Testis (tissue), 3 donors: ENCODE data around the gene RAD23A. TPM values are rescaled to one million over a fixed set of nuclear protein-coding genes. Genes with fewer than 3 reads are reported as not detected.
A peak's percentile ranks its signal among the peaks of the same experiment; 100 is the strongest.

Experiments
- DNase-seq: peaks from one replicate; pipeline ENCODE4 v3.0.0-alpha.2; 2019
- H3K27ac ChIP-seq, 2 donors: fragments of 200-600 bp; sonication (generic); one replicate each; pipeline ENCODE4 v1.5.1; 2019
- H3K27me3 ChIP-seq: fragments of 200-600 bp; sonication (generic); one replicate; pipeline ENCODE4 v1.5.1; 2019
- H3K36me3 ChIP-seq: fragments of 200-600 bp; sonication (generic); one replicate; pipeline ENCODE4 v1.5.1; 2017; ENCODE audit warnings: low read depth; ENCODE audit errors: missing control alignments
- H3K4me1 ChIP-seq: fragments of 200-600 bp; sonication (generic); one replicate; pipeline ENCODE4 v1.5.1; 2019
- H3K4me3 ChIP-seq, 2 donors: fragments of 200-600 bp; sonication (generic); one replicate each; pipeline ENCODE4 v1.5.1; 2017 to 2019
- H3K9me3 ChIP-seq: fragments of 200-600 bp; sonication (generic); one replicate; pipeline ENCODE4 v1.5.1; 2017
- CTCF ChIP-seq, 3 experiments: fragments of 450-650 bp in 2 of 3; fragments of 200-600 bp in 1 of 3; sonication (generic) in 1 of 3; IDR thresholded peaks; one replicate each; pipeline ENCODE4 v1.5.1; 2016 to 2019; ENCODE audit warnings: antibody characterized with exemption in 3 of 3, mild to moderate bottlenecking in 2 of 3, moderate library complexity in 1 of 3
- POLR2A ChIP-seq: fragments of 450-650 bp; IDR thresholded peaks from one replicate; pipeline ENCODE4 v1.6.1; 2017; ENCODE audit warnings: antibody characterized with exemption, mild to moderate bottlenecking, moderate library complexity
- WGBS, 2 donors: methylation state at CpG; one replicate each; pipeline ENCODE4 v1.1.5; 2018; 5-methylcytosine and 5-hydroxymethylcytosine counted together
- intact Hi-C: fragments of 100-400 bp; cut with DNase I; formaldehyde crosslinking; loops from one replicate; pipeline ENCODE4 v1.15.1; 2023; ENCODE audit warnings: low total_unique reads
- polyA plus RNA-seq: library from polyadenylated mRNA; stranded (reverse); fragments of 350-450 nt; fragmentation: Illumina TruSeq; extraction: RNeasy Lipid Tissue Mini Kit (QIAGEN cat#74804); gene quantifications from one replicate; pipeline ENCODE4 v1.2.3, GENCODE V29; 2014; ENCODE audit warnings: low read depth, low replicate concordance; ENCODE audit not compliant: insufficient read depth
- total RNA-seq, 2 donors: library from RNA; depleted of rRNA; stranded (reverse); fragments of >200 nt; gene quantifications; one replicate each; pipeline ENCODE4 v1.2.3, GENCODE V29; 2016

RAD23A gene
- total and polyA plus RNA-seq, 3 donors from 2014 or later: 114 to 174 (median 136) TPM

- Histone ChIP-seq H3K27ac (no peak overlapping the region), H3K4me3 (no peak overlapping the region), H3K36me3 (no peaks in the 10 kb centered on the region), H3K27me3 (no peaks in the 10 kb centered on the region), H3K4me1 (no peaks in the 10 kb centered on the region), H3K9me3 (no peaks in the 10 kb centered on the region)
- intact Hi-C loops: loop anchor here (5.0 kb wide), 1 partner anchor 82 kb away; no protein-coding TSS in a partner anchor
- DNase-seq: no peak
- TF ChIP-seq POLR2A (no peak), CTCF (IDR thresholded peaks at IDR 0.05) (no peak)
- WGBS, 2 donors: 89 to 95% methylated on average over 3 of the region's 3 CpGs
Observed at GRCh38 chr19:12979974-12980373, 34.3 kb downstream of the RAD23A start.

- Histone ChIP-seq H3K27ac (no peak overlapping the region), H3K9me3 (no peaks in the 10 kb centered on the region), H3K36me3 (no peaks in the 10 kb centered on the region), H3K27me3 (no peaks in the 10 kb centered on the region), H3K4me1 (no peaks in the 10 kb centered on the region), H3K4me3 (peak overlapping the region in 1 of 2 donors; percentile 38)
- WGBS, 2 donors: 80 to 86% methylated on average over 6 of the region's 6 CpGs
- TF ChIP-seq CTCF (IDR thresholded peaks at IDR 0.05): no peak
- no peak for TF ChIP-seq POLR2A
- DNase-seq: no peak
- intact Hi-C loops: loop anchor here (5.0 kb wide), 1 partner anchor 80 kb away; no protein-coding TSS in a partner anchor
Observed at GRCh38 chr19:12982648-12983047, 37.0 kb downstream of the RAD23A start.

GRCh38 chr19:12983091-12983490 is 37.4 kb downstream of the RAD23A start:
- Histone ChIP-seq H3K36me3 (no peaks in the 10 kb centered on the region), H3K9me3 (no peaks in the 10 kb centered on the region), H3K27ac (no peak overlapping the region), H3K4me3 (peak overlapping the region; percentile 38 to 42), H3K4me1 (no peaks in the 10 kb centered on the region), H3K27me3 (no peaks in the 10 kb centered on the region)
- TF ChIP-seq POLR2A: no peak
- WGBS, 2 donors: 36 to 53% methylated on average over 10 of the region's 10 CpGs
- no peak for DNase-seq
- intact Hi-C loops: loop anchor here (5.0 kb wide), 1 partner anchor 79 kb away; no protein-coding TSS in a partner anchor

- 10 to 17% methylated on average over 24 to 51 of the region's 51 CpGs for WGBS, 2 donors
- DNase-seq: peak; percentile 89
- no peaks in the 10 kb centered on the region for H3K9me3 ChIP-seq
- H3K27ac ChIP-seq: no peak overlapping the region
- no peaks in the 10 kb centered on the region for H3K36me3 ChIP-seq
- H3K4me1 ChIP-seq: no peaks in the 10 kb centered on the region
- intact Hi-C loops: loop anchor here (2.0 to 5.0 kb wide), 2 partner anchors 79 to 109 kb away; no protein-coding TSS in a partner anchor
- TF ChIP-seq POLR2A: no peak
- peak; percentile 94 to 99 (median 99) for TF ChIP-seq CTCF (IDR thresholded peaks at IDR 0.05)
- no peaks in the 10 kb centered on the region for H3K27me3 ChIP-seq
- peak overlapping the region; percentile 38 to 42 for H3K4me3 ChIP-seq
Observed at GRCh38 chr19:12983542-12984142, 38.0 kb downstream of the RAD23A start.

- Histone ChIP-seq H3K27ac (no peak overlapping the region), H3K4me3 (no peak overlapping the region), H3K36me3 (no peaks in the 10 kb centered on the region), H3K27me3 (no peaks in the 10 kb centered on the region), H3K9me3 (no peaks in the 10 kb centered on the region), H3K4me1 (no peaks in the 10 kb centered on the region)
- no peak for TF ChIP-seq CTCF (IDR thresholded peaks at IDR 0.05)
- no peak for TF ChIP-seq POLR2A
- no peak for DNase-seq
- 77 to 79% methylated on average over 3 of the region's 3 CpGs for WGBS, 2 donors
- intact Hi-C loops: loop anchor here (2.0 to 5.0 kb wide), 2 partner anchors 78 to 109 kb away; no protein-coding TSS in a partner anchor
Observed at GRCh38 chr19:12984143-12984627, 38.5 kb downstream of the RAD23A start.
